Measurements from ENCODE around the gene MARCHF10. TPM values are rescaled to one million over a fixed set of nuclear protein-coding genes. Genes with fewer than 3 reads are reported as not detected.
"Not testable (repeated sequence)": the region's sequence is repeated elsewhere in the genome, so short reads cannot be mapped to it uniquely, and the experiment has no call there.

The MARCHF10 gene
- total RNA-seq, 3 donors from 2014 or later = under 0.01 to 0.16 TPM; not detected in 1

GRCh38 chr17:62852195-62852594 lies 44.1 kb upstream of the MARCHF10 start:
- H3K4me1 ChIP-seq = no peaks in the 10 kb centered on the region
- H3K27me3 ChIP-seq = no peaks in the 10 kb centered on the region
- H3K9me3 ChIP-seq = no peaks in the 10 kb centered on the region
- H3K36me3 ChIP-seq = no peaks in the 10 kb centered on the region
- TF ChIP-seq POLR2A (IDR thresholded peaks at IDR 0.05) (no peak), POLR2AphosphoS5 (IDR thresholded peaks at IDR 0.05) (no peak)
- TF ChIP-seq, protein P1, sequence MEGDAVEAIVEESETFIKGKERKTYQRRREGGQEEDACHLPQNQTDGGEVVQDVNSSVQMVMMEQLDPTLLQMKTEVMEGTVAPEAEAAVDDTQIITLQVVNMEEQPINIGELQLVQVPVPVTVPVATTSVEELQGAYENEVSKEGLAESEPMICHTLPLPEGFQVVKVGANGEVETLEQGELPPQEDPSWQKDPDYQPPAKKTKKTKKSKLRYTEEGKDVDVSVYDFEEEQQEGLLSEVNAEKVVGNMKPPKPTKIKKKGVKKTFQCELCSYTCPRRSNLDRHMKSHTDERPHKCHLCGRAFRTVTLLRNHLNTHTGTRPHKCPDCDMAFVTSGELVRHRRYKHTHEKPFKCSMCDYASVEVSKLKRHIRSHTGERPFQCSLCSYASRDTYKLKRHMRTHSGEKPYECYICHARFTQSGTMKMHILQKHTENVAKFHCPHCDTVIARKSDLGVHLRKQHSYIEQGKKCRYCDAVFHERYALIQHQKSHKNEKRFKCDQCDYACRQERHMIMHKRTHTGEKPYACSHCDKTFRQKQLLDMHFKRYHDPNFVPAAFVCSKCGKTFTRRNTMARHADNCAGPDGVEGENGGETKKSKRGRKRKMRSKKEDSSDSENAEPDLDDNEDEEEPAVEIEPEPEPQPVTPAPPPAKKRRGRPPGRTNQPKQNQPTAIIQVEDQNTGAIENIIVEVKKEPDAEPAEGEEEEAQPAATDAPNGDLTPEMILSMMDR (IDR thresholded peaks at IDR 0.05) = no peak
- DNase-seq (ENCODE audit: low spot score in 2 of 2) = no peak
- H3K27ac ChIP-seq = no peak overlapping the region
- no peak overlapping the region for H3K4me3 ChIP-seq
- intact Hi-C loops (cut with DNase I; ENCODE audit: low total_unique reads) = no loop called here

DNA sequence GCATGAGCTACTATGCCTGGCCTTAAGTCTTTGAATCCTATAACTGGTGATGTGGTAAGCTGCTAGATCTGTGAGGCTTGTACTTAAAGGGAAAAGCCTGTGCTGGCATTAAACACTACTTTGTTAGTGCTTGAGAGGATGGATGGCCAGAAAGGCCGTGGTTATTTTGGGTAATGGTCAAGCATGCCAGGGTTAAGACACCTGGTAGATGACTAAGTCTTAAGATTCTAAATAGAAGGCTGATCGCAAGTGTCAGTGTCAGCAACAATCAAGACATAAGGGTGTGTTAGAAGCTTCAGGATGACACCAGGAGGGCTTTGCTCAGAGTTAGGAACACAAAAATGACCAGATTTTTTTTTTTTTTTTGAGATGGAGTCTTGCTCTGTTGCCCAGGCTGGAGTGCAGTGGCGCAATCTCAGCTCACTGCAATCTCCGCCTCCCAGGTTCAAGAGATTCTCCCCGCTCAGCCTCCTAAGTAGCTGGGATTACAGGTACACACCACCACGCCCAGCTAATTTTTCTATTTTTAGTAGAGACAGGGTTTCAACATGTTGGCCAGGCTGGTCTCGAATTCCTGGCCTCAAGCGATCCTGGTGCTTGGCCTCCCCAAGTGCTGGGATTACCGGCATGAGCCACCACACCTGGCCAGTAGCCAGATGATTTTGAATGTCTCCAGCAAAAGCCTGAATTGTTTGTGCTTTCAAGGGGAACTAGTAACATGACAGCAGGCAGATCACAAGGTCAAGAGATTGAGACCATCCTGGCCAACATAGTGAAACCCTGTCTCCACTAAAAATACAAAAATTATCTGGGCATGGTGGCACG lies 41.7 kb upstream of the MARCHF10 start:
- H3K9me3 ChIP-seq; H3K4me1 ChIP-seq; H3K4me3 ChIP-seq; DNase-seq (ENCODE audit: low spot score in 2 of 2); intact Hi-C loops (cut with DNase I; ENCODE audit: low total_unique reads); H3K27ac ChIP-seq; H3K27me3 ChIP-seq; H3K36me3 ChIP-seq: not testable (repeated sequence)

GRCh38 chr17:62848334-62848733 lies 40.2 kb upstream of the MARCHF10 start:
- H3K27me3 ChIP-seq = no peaks in the 10 kb centered on the region
- H3K9me3 ChIP-seq = no peaks in the 10 kb centered on the region
- no peak for DNase-seq (ENCODE audit: low spot score in 2 of 2)
- H3K36me3 ChIP-seq = no peaks in the 10 kb centered on the region
- no peaks in the 10 kb centered on the region for H3K4me1 ChIP-seq
- TF ChIP-seq POLR2A (IDR thresholded peaks at IDR 0.05) = no peak
- TF ChIP-seq, protein P1 (IDR thresholded peaks at IDR 0.05) = no peak
- no peak overlapping the region for H3K4me3 ChIP-seq
- no peak overlapping the region for H3K27ac ChIP-seq
- intact Hi-C loops (cut with DNase I; ENCODE audit: low total_unique reads) = no loop called here

GRCh38 chr17:62847426-62847825 lies 39.3 kb upstream of the MARCHF10 start:
- Histone ChIP-seq H3K27ac (no peak overlapping the region), H3K4me1 (no peaks in the 10 kb centered on the region), H3K27me3 (no peaks in the 10 kb centered on the region), H3K9me3 (no peaks in the 10 kb centered on the region), H3K4me3 (no peak overlapping the region), H3K36me3 (no peaks in the 10 kb centered on the region)
- TF ChIP-seq, protein P1 (IDR thresholded peaks at IDR 0.05) = no peak
- TF ChIP-seq POLR2AphosphoS5 (IDR thresholded peaks at IDR 0.05) (no peak), POLR2A (IDR thresholded peaks at IDR 0.05) (no peak)
- intact Hi-C loops (cut with DNase I; ENCODE audit: low total_unique reads) = no loop called here
- DNase-seq (ENCODE audit: low spot score in 2 of 2) = no peak

DNA sequence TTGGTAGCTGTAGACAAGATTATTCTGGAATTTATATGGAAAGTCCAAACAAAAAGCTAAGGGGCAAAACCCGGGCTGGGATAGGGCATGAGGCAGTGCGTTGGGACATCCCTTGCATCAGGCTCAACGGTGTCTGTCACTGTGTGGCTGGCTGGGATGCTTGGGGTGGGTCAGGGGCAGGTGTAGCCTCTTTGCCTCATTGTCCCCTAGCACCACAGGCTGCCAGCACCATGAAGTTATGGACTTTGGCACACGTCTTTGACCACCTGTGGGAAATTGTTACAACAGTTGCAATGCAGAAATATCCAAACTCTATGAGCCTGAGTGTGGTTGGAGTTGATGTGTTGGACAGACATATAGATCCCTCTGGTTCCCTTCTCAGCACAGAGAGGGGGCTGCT lies 32.8 kb upstream of the MARCHF10 start:
- H3K36me3 ChIP-seq = no peaks in the 10 kb centered on the region
- H3K27ac ChIP-seq = no peak overlapping the region
- intact Hi-C loops (cut with DNase I; ENCODE audit: low total_unique reads) = no loop called here
- H3K4me1 ChIP-seq = no peaks in the 10 kb centered on the region
- H3K4me3 ChIP-seq = no peak overlapping the region
- TF ChIP-seq, protein P1 (IDR thresholded peaks at IDR 0.05) = no peak
- TF ChIP-seq POLR2A (IDR thresholded peaks at IDR 0.05) = no peak
- no peak for TF ChIP-seq POLR2AphosphoS5 (IDR thresholded peaks at IDR 0.05)
- no peaks in the 10 kb centered on the region for H3K27me3 ChIP-seq
- no peak for DNase-seq (ENCODE audit: low spot score in 2 of 2)
- no peaks in the 10 kb centered on the region for H3K9me3 ChIP-seq

- intact Hi-C loops (cut with DNase I; ENCODE audit: low total_unique reads) = not testable (repeated sequence)
These were observed 25.7 kb upstream of the MARCHF10 start for GRCh38 chr17:62833816-62834215.

More at GRCh38 chr17:62833816-62834215, 25.7 kb upstream of the MARCHF10 start:
- DNase-seq (ENCODE audit: low spot score in 2 of 2); H3K4me1 ChIP-seq; H3K27ac ChIP-seq; H3K4me3 ChIP-seq; H3K9me3 ChIP-seq; H3K27me3 ChIP-seq; H3K36me3 ChIP-seq: not testable (repeated sequence)

Measured in breast epithelium (tissue), 4 donors.